Ovary (tissue), 10 donors: ENCODE data around the gene LCE3A. TPM values are rescaled to one million over a fixed set of nuclear protein-coding genes. Genes with fewer than 3 reads are reported as not detected.
"Not testable (repeated sequence)": the region's sequence is repeated elsewhere in the genome, so short reads cannot be mapped to it uniquely, and the experiment has no call there.

Source experiments
- DNase-seq, 5 donors: peaks; one replicate each; pipeline ENCODE4 v3.0.0-alpha.2; 2019 to 2020
- H3K27ac ChIP-seq, 2 donors: fragments of 200-600 bp; one replicate each; pipeline versions ENCODE4 v1.5.1 to v1.8.0; 2019 to 2022
- H3K27me3 ChIP-seq: fragments of 200-600 bp; one replicate; pipeline ENCODE4 v1.8.0; 2022
- H3K36me3 ChIP-seq: fragments of 200-600 bp; sonication (generic); one replicate; pipeline ENCODE4 v1.5.1; 2019
- H3K4me1 ChIP-seq: one replicate; pipeline ENCODE4 v1.8.1; 2013; ENCODE audit warnings: mild to moderate bottlenecking, moderate library complexity; ENCODE audit not compliant: insufficient read depth
- H3K4me3 ChIP-seq: fragments of 200-600 bp; sonication (generic); one replicate; pipeline ENCODE4 v1.5.1; 2017
- H3K9me3 ChIP-seq, 2 donors: fragments of 200-600 bp in 1 of 2; sonication (generic) in 1 of 2; one replicate each; pipeline versions ENCODE4 v1.5.1 to v1.8.1; 2013 to 2019; ENCODE audit warnings: mild to moderate bottlenecking in 1 of 2, moderate library complexity in 1 of 2
- EP300 ChIP-seq: sonication (generic); formaldehyde crosslinking; IDR thresholded peaks from one replicate; pipeline ENCODE4 v1.6.1; 2017; ENCODE audit warnings: antibody characterized with exemption
- POLR2A ChIP-seq: fragments of 450-650 bp; IDR thresholded peaks from one replicate; pipeline ENCODE4 v1.6.1; 2017; ENCODE audit warnings: antibody characterized with exemption, mild to moderate bottlenecking, moderate library complexity
- WGBS, 3 donors: extraction: QIAGEN DNeasy Blood & Tissue Kit in 1 of 3; methylation state at CpG; one replicate each; pipeline versions ENCODE4 v1.1.5 to v1.1.7; 2013 to 2017; 5-methylcytosine and 5-hydroxymethylcytosine counted together
- intact Hi-C, 4 donors: fragments of 100-400 bp; cut with DNase I; formaldehyde crosslinking; loops; one replicate each; pipeline versions ENCODE4 v1.11.0 to v1.15.1; 2022 to 2023
- long read RNA-seq, 3 donors: library from polyadenylated mRNA in 2 of 3; unstranded in 2 of 3; transcript quantifications; one replicate each; pipeline ENCODE4 v2.0.0 and lab custom pipeline, GENCODE V29; 2021 to 2026
- polyA plus RNA-seq, 2 donors: library from polyadenylated mRNA; stranded (reverse); fragments of 200-250 nt in 1 of 2; fragments of 350-450 nt in 1 of 2; fragmentation: Illumina TruSeq in 1 of 2; extraction: RNeasy Lipid Tissue Mini Kit (QIAGEN cat#74804) in 1 of 2; gene quantifications; one replicate each; pipeline ENCODE4 v1.2.3, GENCODE V29; 2013 to 2014
- total RNA-seq, 7 donors: library from RNA; depleted of rRNA in 2 of 7; stranded (reverse); fragments of >200 nt in 2 of 7; fragmentation: NEBNext Ultra II Directional in 3 of 7; extraction: Animal tissue kit (Norgen Biotek cat#: 25700) in 3 of 7; gene quantifications; one replicate each; pipeline versions ENCODE4 v1.1.0 to v1.2.4, GENCODE V29; 2016 to 2023
- TF ChIP-seq, protein P1 (sequence below), 3 donors: fragments of 450-650 bp in 2 of 3; fragments of 200-600 bp in 1 of 3; IDR thresholded peaks; one replicate each; pipeline versions ENCODE4 v1.5.1 to v1.8.0; 2016 to 2022; ENCODE audit warnings: antibody characterized with exemption in 3 of 3, mild to moderate bottlenecking in 1 of 3
- donor health status: DM: no; HTN: no; CAD: no; lungs with moderate emphysema.
- donor health status: DM: no; HTN: no; CAD: no.
- donor health status: Bipolar disorder and iron deficiency.
- donor health status: DM: yes; HTN: yes; CAD: no.
- donor health status: DM: no; HTN: no; CAD: no.
- donor health status: DM: yes; HTN: yes; CAD: no.

LCE3A gene, protein sequence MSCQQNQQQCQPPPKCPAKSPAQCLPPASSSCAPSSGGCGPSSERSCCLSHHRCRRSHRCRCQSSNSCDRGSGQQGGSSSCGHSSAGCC
- total RNA-seq (not detected), polyA plus RNA-seq (not detected)
- long read RNA-seq, donor 1 = 0 reads
- long read RNA-seq, donor 2 = 0 reads
- long read RNA-seq, donor 3 = 0 reads

DNA sequence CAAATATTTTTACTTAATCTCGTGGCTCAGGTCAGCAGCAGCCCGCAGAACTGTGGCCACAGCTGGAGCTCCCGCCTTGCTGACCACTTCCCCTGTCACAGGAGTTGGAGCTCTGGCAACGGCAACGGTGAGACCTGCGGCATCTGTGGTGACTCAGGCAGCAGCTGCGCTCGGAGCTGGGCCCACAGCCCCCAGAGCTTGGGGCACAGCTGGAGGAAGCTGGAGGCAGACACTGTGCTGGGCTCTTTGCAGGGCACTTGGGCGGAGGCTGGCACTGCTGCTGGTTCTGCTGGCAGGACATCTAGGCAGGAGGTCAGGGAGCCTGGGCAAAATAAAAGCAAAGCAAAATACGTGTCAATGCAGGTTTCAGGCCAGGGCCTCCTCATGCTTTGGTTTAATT lies at the start of gene LCE3A:
TSS of gene LCE3A (minus strand) at position 301 of the 400 bp plus-strand sequence. CDS start at position 301, 0 bp downstream.
- no peak within 1 kb of the TSS for H3K4me3 ChIP-seq
- intact Hi-C loops = no loop called here

DNA sequence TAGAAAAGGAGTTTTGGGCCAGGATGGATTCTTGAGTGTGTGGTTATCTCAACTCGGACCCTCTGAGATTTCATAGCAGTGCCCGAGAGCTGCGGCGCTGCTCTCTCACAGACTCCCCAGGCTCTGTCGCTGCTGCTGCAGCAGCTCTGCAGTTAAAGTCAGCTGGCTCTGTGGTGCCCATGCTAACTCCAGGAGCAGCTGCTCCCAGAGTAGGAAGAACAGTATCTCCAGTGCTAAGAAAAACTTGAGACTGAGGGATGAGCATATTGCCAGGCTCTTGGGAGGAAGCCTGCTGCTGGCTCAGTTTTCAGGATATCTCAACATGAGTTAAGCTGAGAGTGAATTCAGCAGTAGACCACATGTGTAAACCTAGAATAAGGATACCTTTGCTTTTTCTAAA lies 44.7 kb upstream of the LCE3A start:
- H3K4me1 ChIP-seq = no peaks in the 10 kb centered on the region
- no peak for DNase-seq
- H3K27ac ChIP-seq = no peak overlapping the region
- TF ChIP-seq POLR2A (no peak), EP300 (no peak)
- TF ChIP-seq, protein P1, sequence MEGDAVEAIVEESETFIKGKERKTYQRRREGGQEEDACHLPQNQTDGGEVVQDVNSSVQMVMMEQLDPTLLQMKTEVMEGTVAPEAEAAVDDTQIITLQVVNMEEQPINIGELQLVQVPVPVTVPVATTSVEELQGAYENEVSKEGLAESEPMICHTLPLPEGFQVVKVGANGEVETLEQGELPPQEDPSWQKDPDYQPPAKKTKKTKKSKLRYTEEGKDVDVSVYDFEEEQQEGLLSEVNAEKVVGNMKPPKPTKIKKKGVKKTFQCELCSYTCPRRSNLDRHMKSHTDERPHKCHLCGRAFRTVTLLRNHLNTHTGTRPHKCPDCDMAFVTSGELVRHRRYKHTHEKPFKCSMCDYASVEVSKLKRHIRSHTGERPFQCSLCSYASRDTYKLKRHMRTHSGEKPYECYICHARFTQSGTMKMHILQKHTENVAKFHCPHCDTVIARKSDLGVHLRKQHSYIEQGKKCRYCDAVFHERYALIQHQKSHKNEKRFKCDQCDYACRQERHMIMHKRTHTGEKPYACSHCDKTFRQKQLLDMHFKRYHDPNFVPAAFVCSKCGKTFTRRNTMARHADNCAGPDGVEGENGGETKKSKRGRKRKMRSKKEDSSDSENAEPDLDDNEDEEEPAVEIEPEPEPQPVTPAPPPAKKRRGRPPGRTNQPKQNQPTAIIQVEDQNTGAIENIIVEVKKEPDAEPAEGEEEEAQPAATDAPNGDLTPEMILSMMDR (IDR thresholded peaks at IDR 0.05) = no peak
- no peaks in the 10 kb centered on the region for H3K27me3 ChIP-seq
- intact Hi-C loops = no loop called here
- 87 to 93% (median 89%) methylated on average over 5 of the region's 5 CpGs for WGBS, 3 donors
- H3K4me3 ChIP-seq = no peak overlapping the region
- H3K36me3 ChIP-seq = no peaks in the 10 kb centered on the region
- no peaks in the 10 kb centered on the region for H3K9me3 ChIP-seq

More for the DNA sequence above, at the start of gene LCE3A:
- no peaks in the 10 kb centered on the region for H3K36me3 ChIP-seq
- H3K27ac ChIP-seq = peak within 1 kb of the TSS in 1 of 2 donors; percentile 61
- no peaks in the 10 kb centered on the region for H3K9me3 ChIP-seq
- DNase-seq = peak; percentile 25 to 57 (median 43)
- TF ChIP-seq EP300 = no peak
- no peak for TF ChIP-seq POLR2A
- TF ChIP-seq, protein P1 (IDR thresholded peaks at IDR 0.05) = no peak
- 10 to 36% (median 32%) methylated on average over 9 to 10 of the region's 10 CpGs for WGBS, 3 donors
- H3K4me1 ChIP-seq = peaks cover 12% of the 10 kb centered on the region
- H3K27me3 ChIP-seq = no peaks in the 10 kb centered on the region

DNA sequence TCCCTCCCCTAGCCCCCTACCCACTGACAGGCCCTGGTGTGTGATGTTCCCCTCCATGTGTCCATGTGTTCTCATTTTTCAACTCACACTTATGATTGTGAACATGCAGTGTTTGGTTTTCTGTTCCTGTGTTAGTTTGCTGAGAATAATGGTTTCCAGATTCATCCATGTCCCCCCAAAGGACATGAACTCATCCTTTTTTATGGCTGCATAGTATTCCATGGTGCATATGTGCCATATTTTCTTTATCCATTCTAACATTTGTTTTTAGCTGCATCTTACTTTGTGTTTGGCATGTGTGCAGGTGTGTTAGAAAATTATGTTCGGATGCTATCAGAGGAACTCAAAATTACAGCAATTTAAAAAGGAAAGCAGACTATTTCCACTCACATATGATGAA lies 43.3 kb upstream of the LCE3A start:
- H3K27me3 ChIP-seq, H3K9me3 ChIP-seq, H3K36me3 ChIP-seq, DNase-seq, intact Hi-C loops, H3K4me3 ChIP-seq, H3K4me1 ChIP-seq, H3K27ac ChIP-seq: not testable (repeated sequence)
- 84 to 98% (median 90%) methylated on average over 1 of the region's 1 CpG for WGBS, 3 donors

DNA sequence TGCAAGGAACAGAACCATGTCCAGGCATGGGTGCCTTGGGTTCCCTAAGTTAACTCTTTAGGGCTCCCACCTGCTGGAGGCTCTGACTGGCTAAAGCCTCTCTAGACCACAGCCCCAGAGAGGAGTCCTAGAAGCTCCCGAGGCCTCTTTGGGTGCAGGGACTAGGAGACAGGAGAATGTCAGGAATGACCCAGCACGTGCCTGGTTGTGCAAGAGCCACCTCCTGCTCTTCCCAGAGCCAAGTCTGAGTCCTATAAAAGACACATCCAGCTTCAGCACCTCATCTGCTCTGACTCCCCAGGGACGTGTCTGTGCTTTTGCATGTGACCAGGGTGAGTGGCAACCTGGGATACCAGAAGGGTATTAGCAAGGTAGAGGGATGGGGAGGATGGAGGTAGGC lies 40.2 kb upstream of the LCE3A start, which contains the start of gene LCE2D:
TSS of gene LCE2D (plus strand) at position 283 of the 400 bp plus-strand sequence. CDS start 726 bp downstream, outside the sequence.
- Histone ChIP-seq H3K27me3 (no peaks in the 10 kb centered on the region), H3K4me3 (no peak within 1 kb of the TSS), H3K9me3 (no peaks in the 10 kb centered on the region), H3K36me3 (no peaks in the 10 kb centered on the region), H3K27ac (no peak within 1 kb of the TSS), H3K4me1 (no peaks in the 10 kb centered on the region)
- TF ChIP-seq, protein P1 (IDR thresholded peaks at IDR 0.05) = no peak
- TF ChIP-seq EP300 (no peak), POLR2A (no peak)
- intact Hi-C loops = no loop called here
- no peak for DNase-seq
- 50 to 66% (median 65%) methylated on average over 3 of the region's 3 CpGs for WGBS, 3 donors

DNA sequence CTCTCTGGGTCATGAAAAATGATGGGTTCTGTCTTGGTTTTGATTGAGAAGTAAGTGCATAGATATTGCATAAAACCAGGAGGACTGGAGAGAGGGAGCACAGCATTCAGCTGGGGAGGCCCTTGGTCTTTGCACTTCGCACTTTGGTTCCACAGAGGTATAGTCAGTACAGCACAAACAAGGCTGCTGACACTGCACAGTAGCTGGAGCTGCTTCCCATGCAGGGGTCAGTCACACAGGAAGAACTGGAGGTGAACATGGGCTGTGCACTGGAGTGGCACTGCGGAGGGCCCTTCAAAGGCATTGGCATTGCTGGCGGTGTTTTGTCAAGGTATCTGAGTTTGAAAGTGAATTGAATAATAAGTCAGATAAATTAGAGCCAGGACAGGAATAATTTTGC lies 35.7 kb upstream of the LCE3A start:
- no peaks in the 10 kb centered on the region for H3K27me3 ChIP-seq
- no peak for DNase-seq
- intact Hi-C loops = no loop called here
- no peak overlapping the region for H3K4me3 ChIP-seq
- TF ChIP-seq, protein P1 (IDR thresholded peaks at IDR 0.05) = no peak
- TF ChIP-seq POLR2A (no peak), EP300 (no peak)
- H3K36me3 ChIP-seq = no peaks in the 10 kb centered on the region
- H3K4me1 ChIP-seq = no peaks in the 10 kb centered on the region
- no peaks in the 10 kb centered on the region for H3K9me3 ChIP-seq
- 94 to 95% (median 95%) methylated on average over 3 of the region's 3 CpGs for WGBS, 3 donors
- H3K27ac ChIP-seq = no peak overlapping the region
